ENCODE data around the gene SIK2. TPM values are rescaled to one million over a fixed set of nuclear protein-coding genes. Genes with fewer than 3 reads are reported as not detected.

The SIK2 gene
- total RNA-seq, 3 donors from 2014 or later (not counting 1 experiment from before 2014, with no cell fraction given) = 7.1 to 14.3 (median 8.4) TPM

GRCh38 chr11:111635706-111636045 is 33.4 kb downstream of the SIK2 start:
- Histone ChIP-seq H3K4me3 (ENCODE audit: low read length) (no peak overlapping the region), H3K27me3 (ENCODE audit: control insufficient read depth, insufficient read depth, low read length) (no peaks in the 10 kb centered on the region), H3K4me1 (ENCODE audit: control insufficient read depth, insufficient read depth, low read length) (no peaks in the 10 kb centered on the region), H3K27ac (ENCODE audit: low read length) (no peak overlapping the region), H3K36me3 (ENCODE audit: control insufficient read depth, insufficient read depth, low read length) (no peaks in the 10 kb centered on the region), H3K9me3 (ENCODE audit: control insufficient read depth, insufficient read depth, low read length) (no peaks in the 10 kb centered on the region)
- TF ChIP-seq, protein P1, sequence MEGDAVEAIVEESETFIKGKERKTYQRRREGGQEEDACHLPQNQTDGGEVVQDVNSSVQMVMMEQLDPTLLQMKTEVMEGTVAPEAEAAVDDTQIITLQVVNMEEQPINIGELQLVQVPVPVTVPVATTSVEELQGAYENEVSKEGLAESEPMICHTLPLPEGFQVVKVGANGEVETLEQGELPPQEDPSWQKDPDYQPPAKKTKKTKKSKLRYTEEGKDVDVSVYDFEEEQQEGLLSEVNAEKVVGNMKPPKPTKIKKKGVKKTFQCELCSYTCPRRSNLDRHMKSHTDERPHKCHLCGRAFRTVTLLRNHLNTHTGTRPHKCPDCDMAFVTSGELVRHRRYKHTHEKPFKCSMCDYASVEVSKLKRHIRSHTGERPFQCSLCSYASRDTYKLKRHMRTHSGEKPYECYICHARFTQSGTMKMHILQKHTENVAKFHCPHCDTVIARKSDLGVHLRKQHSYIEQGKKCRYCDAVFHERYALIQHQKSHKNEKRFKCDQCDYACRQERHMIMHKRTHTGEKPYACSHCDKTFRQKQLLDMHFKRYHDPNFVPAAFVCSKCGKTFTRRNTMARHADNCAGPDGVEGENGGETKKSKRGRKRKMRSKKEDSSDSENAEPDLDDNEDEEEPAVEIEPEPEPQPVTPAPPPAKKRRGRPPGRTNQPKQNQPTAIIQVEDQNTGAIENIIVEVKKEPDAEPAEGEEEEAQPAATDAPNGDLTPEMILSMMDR (IDR thresholded peaks at IDR 0.05) = no peak
- WGBS (ENCODE audit: insufficient coverage) = 100% methylated on average over 1 of the region's 1 CpG
- Mint-ChIP-seq H3K9me3 (no peaks in the 10 kb centered on the region), H3K36me3 (no peaks in the 10 kb centered on the region), H3K4me1 (peaks cover 22 to 23% of the 10 kb centered on the region in 2 donors), H3K27ac (no peak overlapping the region), H3K4me3 (no peak overlapping the region), H3K27me3 (ENCODE audit: low read depth in 2 of 2) (no peaks in the 10 kb centered on the region)
- DNase-seq (no peak), ATAC-seq (no peak)
- intact Hi-C loops (cut with micrococcal nuclease) = no loop called here

DNA sequence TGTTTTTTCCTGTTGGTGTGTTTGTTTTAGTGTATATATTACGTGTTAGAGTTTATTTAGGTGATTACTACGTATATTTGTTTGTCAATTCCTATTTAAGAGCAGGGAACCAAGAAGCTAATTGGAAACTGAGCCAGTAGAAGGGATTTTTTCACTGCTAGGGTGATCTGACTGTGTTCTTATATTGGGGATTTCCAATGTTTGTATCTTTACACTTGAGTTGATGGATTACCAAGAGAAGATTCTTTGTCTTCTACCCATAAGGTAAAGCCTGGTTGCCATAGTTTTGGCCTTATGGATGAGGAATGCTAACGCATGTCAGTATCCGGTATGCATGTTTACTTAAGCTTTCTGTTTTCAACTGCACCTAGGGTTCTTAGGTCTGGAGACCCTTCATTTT is 35.6 kb downstream of the SIK2 start:
- ATAC-seq (no peak), DNase-seq (no peak)
- TF ChIP-seq, protein P1 (IDR thresholded peaks at IDR 0.05) = no peak
- Mint-ChIP-seq H3K36me3 (no peaks in the 10 kb centered on the region), H3K4me3 (no peak overlapping the region), H3K4me1 (peaks cover 22 to 28% of the 10 kb centered on the region in 2 donors), H3K9me3 (no peaks in the 10 kb centered on the region), H3K27ac (no peak overlapping the region), H3K27me3 (ENCODE audit: low read depth in 2 of 2) (no peaks in the 10 kb centered on the region)
- Histone ChIP-seq H3K36me3 (ENCODE audit: control insufficient read depth, insufficient read depth, low read length) (no peaks in the 10 kb centered on the region), H3K4me1 (ENCODE audit: control insufficient read depth, insufficient read depth, low read length) (no peaks in the 10 kb centered on the region), H3K4me3 (ENCODE audit: low read length) (no peak overlapping the region), H3K27ac (ENCODE audit: low read length) (no peak overlapping the region), H3K27me3 (ENCODE audit: control insufficient read depth, insufficient read depth, low read length) (no peaks in the 10 kb centered on the region), H3K9me3 (ENCODE audit: control insufficient read depth, insufficient read depth, low read length) (no peaks in the 10 kb centered on the region)
- WGBS (ENCODE audit: insufficient coverage) = 99% methylated on average over 4 of the region's 4 CpGs
- intact Hi-C loops (cut with micrococcal nuclease) = no loop called here

DNA sequence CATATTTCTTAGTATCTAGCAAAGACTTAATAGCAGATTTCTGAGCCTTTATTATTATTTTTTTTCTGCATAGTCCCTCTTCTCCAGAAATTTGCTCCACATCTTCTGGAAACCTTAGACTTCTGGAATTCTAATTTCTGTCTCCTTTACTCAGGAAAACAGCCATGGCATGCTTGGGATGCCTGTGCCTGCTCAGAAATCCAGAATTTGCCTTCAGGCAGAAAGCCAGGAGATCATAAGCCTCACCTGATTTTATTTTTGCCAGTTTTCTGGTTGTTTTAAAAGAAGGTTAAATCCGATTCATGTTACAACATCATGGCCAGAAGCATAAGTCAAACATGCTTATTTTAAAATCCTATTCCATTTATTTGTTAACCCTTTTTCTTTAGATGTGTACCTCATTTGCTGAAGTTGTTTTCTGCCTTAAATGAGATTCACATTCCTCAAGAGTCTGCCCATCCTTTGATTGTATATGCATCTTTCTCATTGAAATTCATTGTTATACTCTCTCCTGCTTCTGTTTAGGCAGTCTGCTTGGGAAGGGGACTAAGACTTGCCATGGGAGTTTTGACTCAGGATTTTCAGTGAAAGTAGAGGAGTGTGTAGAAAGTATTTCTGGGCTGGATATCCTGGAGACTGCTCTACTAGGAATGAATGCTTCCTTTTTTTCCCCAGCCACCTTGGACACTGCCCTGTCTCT is 37.1 kb downstream of the SIK2 start:
- H3K36me3 Mint-ChIP-seq = no peaks in the 10 kb centered on the region
- no peaks in the 10 kb centered on the region for H3K9me3 Mint-ChIP-seq
- ATAC-seq (no peak), DNase-seq (no peak)
- H3K27ac Mint-ChIP-seq = no peak overlapping the region
- H3K27ac ChIP-seq (ENCODE audit: low read length) = no peak overlapping the region
- H3K27me3 ChIP-seq (ENCODE audit: control insufficient read depth, insufficient read depth, low read length) = no peaks in the 10 kb centered on the region
- no peaks in the 10 kb centered on the region for H3K36me3 ChIP-seq (ENCODE audit: control insufficient read depth, insufficient read depth, low read length)
- H3K27me3 Mint-ChIP-seq (ENCODE audit: low read depth in 2 of 2) = no peaks in the 10 kb centered on the region
- H3K4me1 Mint-ChIP-seq = peaks cover 15 to 23% of the 10 kb centered on the region in 2 donors
- whole genome bisulfite sequencing (ENCODE audit: insufficient coverage) = no CpG with 5 or more reads among the region's 1 CpG
- no peaks in the 10 kb centered on the region for H3K9me3 ChIP-seq (ENCODE audit: control insufficient read depth, insufficient read depth, low read length)
- H3K4me3 Mint-ChIP-seq = no peak overlapping the region
- H3K4me1 ChIP-seq (ENCODE audit: control insufficient read depth, insufficient read depth, low read length) = no peaks in the 10 kb centered on the region
- intact Hi-C loops (cut with micrococcal nuclease) = no loop called here
- TF ChIP-seq, protein P1 (IDR thresholded peaks at IDR 0.05) = no peak
- no peak overlapping the region for H3K4me3 ChIP-seq (ENCODE audit: low read length)

Data from natural killer cell (primary cell).